NCI-H345 treated with DMSO at 0.1 percent for 48 hours (cell line): Measurements from ENCODE around the gene ATP1B3.
"Not testable (repeated sequence)": the region's sequence is repeated elsewhere in the genome, so short reads cannot be mapped to it uniquely, and the experiment has no call there.

Experiments
- DNase-seq: peaks from one replicate; lab custom pipeline; 2025; ENCODE audit not compliant: unreplicated experiment; lab: John Stamatoyannopoulos, UW

ATP1B3 gene

GRCh38 chr3:141941093-141941492, 64.7 kb downstream of the ATP1B3 start:
- no peak for DNase-seq

GRCh38 chr3:141942006-141942405, 65.6 kb downstream of the ATP1B3 start:
- DNase-seq, result no peak

- no peak for DNase-seq
Observed at GRCh38 chr3:141945726-141946485, 69.5 kb downstream of the ATP1B3 start.

- DNase-seq, result no peak
Observed at GRCh38 chr3:141949399-141949798, 73.0 kb downstream of the ATP1B3 start.

- no peak for DNase-seq
Observed at GRCh38 chr3:141949972-141950371, 73.5 kb downstream of the ATP1B3 start.

GRCh38 chr3:141950572-141951493, 74.4 kb downstream of the ATP1B3 start:
- no peak for DNase-seq

- DNase-seq, result no peak
Observed at GRCh38 chr3:141952611-141953010, 76.2 kb downstream of the ATP1B3 start.

GRCh38 chr3:141955175-141955574, 78.7 kb downstream of the ATP1B3 start:
- no peak for DNase-seq

GRCh38 chr3:141959589-141960554, 83.4 kb downstream of the ATP1B3 start:
- DNase-seq, result no peak

GRCh38 chr3:141960731-141961130, 84.3 kb downstream of the ATP1B3 start:
- DNase-seq, result no peak

GRCh38 chr3:141963301-141963700, 86.9 kb downstream of the ATP1B3 start:
- no peak for DNase-seq

- DNase-seq, result no peak
Observed at GRCh38 chr3:141965471-141965870, 89.0 kb downstream of the ATP1B3 start.

GRCh38 chr3:141969711-141970110, 93.3 kb downstream of the ATP1B3 start:
- DNase-seq, result no peak

GRCh38 chr3:141971571-141971970, 95.1 kb downstream of the ATP1B3 start:
- no peak for DNase-seq

- no peak for DNase-seq
Observed at GRCh38 chr3:141972399-141972798, 96.0 kb downstream of the ATP1B3 start.

- not testable (repeated sequence) for DNase-seq
Observed at GRCh38 chr3:141974777-141975176, 98.3 kb downstream of the ATP1B3 start.
